ENCODE results near the gene RFX3. TPM values are rescaled to one million over a fixed set of nuclear protein-coding genes. Genes with fewer than 3 reads are reported as not detected.

RFX3 gene
- total and polyA plus RNA-seq, 2 of the 13 experiments (the other 11 are each of a cell fraction or from before 2014, with no cell fraction given): 2.7 to 5.3 TPM

DNA sequence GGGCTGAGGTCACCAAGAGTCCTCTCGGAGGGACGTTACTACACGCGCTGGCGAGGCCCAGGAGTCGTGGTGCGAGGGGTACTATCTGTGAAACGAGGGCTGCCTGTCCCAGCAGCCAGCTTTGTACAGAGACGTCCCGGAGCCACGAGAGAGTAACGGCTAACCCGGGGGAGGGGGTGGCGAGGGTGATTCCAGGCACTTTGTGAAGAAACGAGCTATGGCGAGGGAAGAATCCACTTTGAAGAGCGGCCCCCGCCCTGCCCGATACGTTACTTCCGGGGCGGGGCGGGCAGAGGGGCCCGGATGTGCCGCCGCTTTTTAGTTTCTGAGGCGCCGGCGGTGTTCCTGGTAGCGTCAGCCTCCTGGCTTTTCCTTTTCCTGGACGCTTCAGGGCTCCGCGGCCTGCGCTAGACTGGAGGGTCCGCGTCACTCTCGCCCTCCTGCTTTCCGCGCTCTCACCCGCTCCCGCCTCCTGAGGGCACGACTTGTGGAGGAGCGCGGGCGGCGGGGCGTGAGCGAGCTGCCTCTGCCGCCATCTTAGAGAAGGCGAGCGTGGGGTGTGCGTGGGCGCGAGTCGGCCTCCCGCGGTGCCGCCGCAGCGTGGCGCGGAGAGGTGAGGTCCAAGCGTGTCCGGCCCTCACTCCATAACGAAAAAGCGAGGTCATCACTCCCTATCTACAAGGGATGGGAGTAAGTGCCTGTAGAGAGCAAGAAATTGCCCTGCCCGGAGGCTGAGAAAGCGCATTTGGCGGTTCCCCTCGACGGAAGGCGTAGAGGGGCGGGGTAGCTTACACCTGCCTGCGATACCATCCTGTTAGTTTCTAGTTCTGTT is 580 bp upstream of the RFX3 start (continued):
- TF ChIP-seq, protein P1, sequence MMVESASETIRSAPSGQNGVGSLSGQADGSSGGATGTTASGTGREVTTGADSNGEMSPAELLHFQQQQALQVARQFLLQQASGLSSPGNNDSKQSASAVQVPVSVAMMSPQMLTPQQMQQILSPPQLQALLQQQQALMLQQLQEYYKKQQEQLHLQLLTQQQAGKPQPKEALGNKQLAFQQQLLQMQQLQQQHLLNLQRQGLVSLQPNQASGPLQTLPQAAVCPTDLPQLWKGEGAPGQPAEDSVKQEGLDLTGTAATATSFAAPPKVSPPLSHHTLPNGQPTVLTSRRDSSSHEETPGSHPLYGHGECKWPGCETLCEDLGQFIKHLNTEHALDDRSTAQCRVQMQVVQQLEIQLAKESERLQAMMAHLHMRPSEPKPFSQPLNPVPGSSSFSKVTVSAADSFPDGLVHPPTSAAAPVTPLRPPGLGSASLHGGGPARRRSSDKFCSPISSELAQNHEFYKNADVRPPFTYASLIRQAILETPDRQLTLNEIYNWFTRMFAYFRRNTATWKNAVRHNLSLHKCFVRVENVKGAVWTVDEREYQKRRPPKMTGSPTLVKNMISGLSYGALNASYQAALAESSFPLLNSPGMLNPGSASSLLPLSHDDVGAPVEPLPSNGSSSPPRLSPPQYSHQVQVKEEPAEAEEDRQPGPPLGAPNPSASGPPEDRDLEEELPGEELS (CRISPR knock-in tag; IDR thresholded peaks at IDR 0.05): no peak; the same call in 1 of the 2 replicates
- TF ChIP-seq, protein P2, sequence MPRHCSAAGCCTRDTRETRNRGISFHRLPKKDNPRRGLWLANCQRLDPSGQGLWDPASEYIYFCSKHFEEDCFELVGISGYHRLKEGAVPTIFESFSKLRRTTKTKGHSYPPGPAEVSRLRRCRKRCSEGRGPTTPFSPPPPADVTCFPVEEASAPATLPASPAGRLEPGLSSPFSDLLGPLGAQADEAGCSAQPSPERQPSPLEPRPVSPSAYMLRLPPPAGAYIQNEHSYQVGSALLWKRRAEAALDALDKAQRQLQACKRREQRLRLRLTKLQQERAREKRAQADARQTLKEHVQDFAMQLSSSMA (CRISPR knock-in tag; IDR thresholded peaks at IDR 0.05): peak; percentile 80
- TF ChIP-seq ZNF724P (CRISPR knock-in tag; IDR thresholded peaks at IDR 0.05; ENCODE audit: borderline replicate concordance): peak; percentile 68; the same call in 1 of the 2 replicates
- TF ChIP-seq ARNT2 (CRISPR knock-in tag; IDR thresholded peaks at IDR 0.05; ENCODE audit: low read depth): peak; percentile 69; the same call in 1 of the 2 replicates
- TF ChIP-seq, protein P3, sequence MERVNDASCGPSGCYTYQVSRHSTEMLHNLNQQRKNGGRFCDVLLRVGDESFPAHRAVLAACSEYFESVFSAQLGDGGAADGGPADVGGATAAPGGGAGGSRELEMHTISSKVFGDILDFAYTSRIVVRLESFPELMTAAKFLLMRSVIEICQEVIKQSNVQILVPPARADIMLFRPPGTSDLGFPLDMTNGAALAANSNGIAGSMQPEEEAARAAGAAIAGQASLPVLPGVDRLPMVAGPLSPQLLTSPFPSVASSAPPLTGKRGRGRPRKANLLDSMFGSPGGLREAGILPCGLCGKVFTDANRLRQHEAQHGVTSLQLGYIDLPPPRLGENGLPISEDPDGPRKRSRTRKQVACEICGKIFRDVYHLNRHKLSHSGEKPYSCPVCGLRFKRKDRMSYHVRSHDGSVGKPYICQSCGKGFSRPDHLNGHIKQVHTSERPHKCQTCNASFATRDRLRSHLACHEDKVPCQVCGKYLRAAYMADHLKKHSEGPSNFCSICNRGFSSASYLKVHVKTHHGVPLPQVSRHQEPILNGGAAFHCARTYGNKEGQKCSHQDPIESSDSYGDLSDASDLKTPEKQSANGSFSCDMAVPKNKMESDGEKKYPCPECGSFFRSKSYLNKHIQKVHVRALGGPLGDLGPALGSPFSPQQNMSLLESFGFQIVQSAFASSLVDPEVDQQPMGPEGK (CRISPR knock-in tag; IDR thresholded peaks at IDR 0.05): peak; percentile 51; the same call in 1 of the 2 replicates
- peak; percentile 61; the same call in 1 of the 2 replicates for TF ChIP-seq ZNF780A (CRISPR knock-in tag; IDR thresholded peaks at IDR 0.05)
- TF ChIP-seq ZNF501 (CRISPR knock-in tag; IDR thresholded peaks at IDR 0.05): peak; percentile 80; the same call in 1 of the 2 replicates
- no peak for TF ChIP-seq RELA (CRISPR knock-in tag; IDR thresholded peaks at IDR 0.05)
- TF ChIP-seq NCOA1 (CRISPR knock-in tag; IDR thresholded peaks at IDR 0.05): peak; percentile 42
- TF ChIP-seq, protein P4, sequence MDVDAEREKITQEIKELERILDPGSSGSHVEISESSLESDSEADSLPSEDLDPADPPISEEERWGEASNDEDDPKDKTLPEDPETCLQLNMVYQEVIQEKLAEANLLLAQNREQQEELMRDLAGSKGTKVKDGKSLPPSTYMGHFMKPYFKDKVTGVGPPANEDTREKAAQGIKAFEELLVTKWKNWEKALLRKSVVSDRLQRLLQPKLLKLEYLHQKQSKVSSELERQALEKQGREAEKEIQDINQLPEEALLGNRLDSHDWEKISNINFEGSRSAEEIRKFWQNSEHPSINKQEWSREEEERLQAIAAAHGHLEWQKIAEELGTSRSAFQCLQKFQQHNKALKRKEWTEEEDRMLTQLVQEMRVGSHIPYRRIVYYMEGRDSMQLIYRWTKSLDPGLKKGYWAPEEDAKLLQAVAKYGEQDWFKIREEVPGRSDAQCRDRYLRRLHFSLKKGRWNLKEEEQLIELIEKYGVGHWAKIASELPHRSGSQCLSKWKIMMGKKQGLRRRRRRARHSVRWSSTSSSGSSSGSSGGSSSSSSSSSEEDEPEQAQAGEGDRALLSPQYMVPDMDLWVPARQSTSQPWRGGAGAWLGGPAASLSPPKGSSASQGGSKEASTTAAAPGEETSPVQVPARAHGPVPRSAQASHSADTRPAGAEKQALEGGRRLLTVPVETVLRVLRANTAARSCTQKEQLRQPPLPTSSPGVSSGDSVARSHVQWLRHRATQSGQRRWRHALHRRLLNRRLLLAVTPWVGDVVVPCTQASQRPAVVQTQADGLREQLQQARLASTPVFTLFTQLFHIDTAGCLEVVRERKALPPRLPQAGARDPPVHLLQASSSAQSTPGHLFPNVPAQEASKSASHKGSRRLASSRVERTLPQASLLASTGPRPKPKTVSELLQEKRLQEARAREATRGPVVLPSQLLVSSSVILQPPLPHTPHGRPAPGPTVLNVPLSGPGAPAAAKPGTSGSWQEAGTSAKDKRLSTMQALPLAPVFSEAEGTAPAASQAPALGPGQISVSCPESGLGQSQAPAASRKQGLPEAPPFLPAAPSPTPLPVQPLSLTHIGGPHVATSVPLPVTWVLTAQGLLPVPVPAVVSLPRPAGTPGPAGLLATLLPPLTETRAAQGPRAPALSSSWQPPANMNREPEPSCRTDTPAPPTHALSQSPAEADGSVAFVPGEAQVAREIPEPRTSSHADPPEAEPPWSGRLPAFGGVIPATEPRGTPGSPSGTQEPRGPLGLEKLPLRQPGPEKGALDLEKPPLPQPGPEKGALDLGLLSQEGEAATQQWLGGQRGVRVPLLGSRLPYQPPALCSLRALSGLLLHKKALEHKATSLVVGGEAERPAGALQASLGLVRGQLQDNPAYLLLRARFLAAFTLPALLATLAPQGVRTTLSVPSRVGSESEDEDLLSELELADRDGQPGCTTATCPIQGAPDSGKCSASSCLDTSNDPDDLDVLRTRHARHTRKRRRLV (CRISPR knock-in tag; IDR thresholded peaks at IDR 0.05): peak; percentile 91
- no peak; the same call in 1 of the 2 replicates for TF ChIP-seq ZBTB42 (CRISPR knock-in tag; IDR thresholded peaks at IDR 0.05)
- TF ChIP-seq SOX5 (CRISPR knock-in tag; IDR thresholded peaks at IDR 0.05; ENCODE audit: borderline replicate concordance): 0 out of 2 replicates have a peak, but pooled peaks have one; percentile 22
- TF ChIP-seq PAX8 (CRISPR knock-in tag; IDR thresholded peaks at IDR 0.05; ENCODE audit: borderline replicate concordance): peak; percentile 93; the same call in 1 of the 2 replicates
- TF ChIP-seq SAP130 (CRISPR knock-in tag; IDR thresholded peaks at IDR 0.05; ENCODE audit: low read depth): peak; percentile 85
- TF ChIP-seq SSRP1 (CRISPR knock-in tag; IDR thresholded peaks at IDR 0.05): peak; percentile 40
- peak; percentile 77 for TF ChIP-seq RXRA (CRISPR knock-in tag; IDR thresholded peaks at IDR 0.05)
- peak; percentile 83; the same call in 1 of the 2 replicates for TF ChIP-seq ZMYM4 (CRISPR knock-in tag; IDR thresholded peaks at IDR 0.05)
- no peak for TF ChIP-seq JUNB (CRISPR knock-in tag; IDR thresholded peaks at IDR 0.05; ENCODE audit: borderline replicate concordance)
- TF ChIP-seq, protein P5, sequence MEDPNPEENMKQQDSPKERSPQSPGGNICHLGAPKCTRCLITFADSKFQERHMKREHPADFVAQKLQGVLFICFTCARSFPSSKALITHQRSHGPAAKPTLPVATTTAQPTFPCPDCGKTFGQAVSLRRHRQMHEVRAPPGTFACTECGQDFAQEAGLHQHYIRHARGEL (CRISPR knock-in tag; IDR thresholded peaks at IDR 0.05): peak; percentile 37; the same call in 1 of the 2 replicates

All from HepG2 (cell line).